Measurements from ENCODE around the gene CASS4.
A peak's percentile ranks its signal among the peaks of the same experiment; 100 is the strongest.

DNA sequence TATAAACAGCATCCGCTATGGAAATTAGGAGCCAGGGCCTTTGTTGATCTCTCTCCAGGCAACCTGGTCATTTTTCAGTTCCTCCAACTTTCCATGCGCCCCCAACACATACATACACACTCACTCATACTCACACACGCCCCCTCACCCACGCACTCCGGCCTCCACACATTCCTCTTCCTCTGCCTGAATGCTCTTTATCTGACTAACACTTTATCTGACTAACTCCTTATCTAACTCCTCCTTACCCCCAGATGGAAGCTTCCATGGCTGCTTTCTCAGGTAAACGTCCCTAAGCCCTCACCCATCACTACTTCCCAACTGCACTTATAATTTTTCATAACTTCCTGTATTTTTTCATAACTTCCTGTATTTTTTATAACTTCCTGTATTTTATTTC lies 17.4 kb downstream of the CASS4 start:
- TF ChIP-seq, protein P1, sequence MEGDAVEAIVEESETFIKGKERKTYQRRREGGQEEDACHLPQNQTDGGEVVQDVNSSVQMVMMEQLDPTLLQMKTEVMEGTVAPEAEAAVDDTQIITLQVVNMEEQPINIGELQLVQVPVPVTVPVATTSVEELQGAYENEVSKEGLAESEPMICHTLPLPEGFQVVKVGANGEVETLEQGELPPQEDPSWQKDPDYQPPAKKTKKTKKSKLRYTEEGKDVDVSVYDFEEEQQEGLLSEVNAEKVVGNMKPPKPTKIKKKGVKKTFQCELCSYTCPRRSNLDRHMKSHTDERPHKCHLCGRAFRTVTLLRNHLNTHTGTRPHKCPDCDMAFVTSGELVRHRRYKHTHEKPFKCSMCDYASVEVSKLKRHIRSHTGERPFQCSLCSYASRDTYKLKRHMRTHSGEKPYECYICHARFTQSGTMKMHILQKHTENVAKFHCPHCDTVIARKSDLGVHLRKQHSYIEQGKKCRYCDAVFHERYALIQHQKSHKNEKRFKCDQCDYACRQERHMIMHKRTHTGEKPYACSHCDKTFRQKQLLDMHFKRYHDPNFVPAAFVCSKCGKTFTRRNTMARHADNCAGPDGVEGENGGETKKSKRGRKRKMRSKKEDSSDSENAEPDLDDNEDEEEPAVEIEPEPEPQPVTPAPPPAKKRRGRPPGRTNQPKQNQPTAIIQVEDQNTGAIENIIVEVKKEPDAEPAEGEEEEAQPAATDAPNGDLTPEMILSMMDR (IDR thresholded peaks at IDR 0.05 in 2 of 3, conservative IDR thresholded peaks at IDR 0.05 in 1 of 3; ENCODE audit: insufficient read depth in 2 of 3, low read depth in 1 of 3, low read length in 3 of 3): no peak
- no peak for TF ChIP-seq POLR2A (conservative IDR thresholded peaks at IDR 0.05)
- TF ChIP-seq NFYB (IDR thresholded peaks at IDR 0.05; ENCODE audit: extremely low read depth, insufficient read length): no peak
- TF ChIP-seq MYC (IDR thresholded peaks at IDR 0.05; ENCODE audit: low read depth, low read length): peak; percentile 17; the same call in 1 of the 2 replicates
- TF ChIP-seq MYC (CRISPR knock-in tag; IDR thresholded peaks at IDR 0.05; ENCODE audit: borderline replicate concordance, low read depth): no peak
- no peak for TF ChIP-seq TAF1 (IDR thresholded peaks at IDR 0.05; ENCODE audit: control insufficient read depth, extremely low read depth, insufficient read depth, low read length, severe bottlenecking)
- no peak for TF ChIP-seq U2AF1 (optimal IDR thresholded peaks at IDR 0.05; ENCODE audit: low read depth, low read length)
- no peak for TF ChIP-seq E2F1 (CRISPR knock-in tag; IDR thresholded peaks at IDR 0.05)
- no peak for TF ChIP-seq YY1 (IDR thresholded peaks at IDR 0.05; ENCODE audit: borderline replicate concordance in 1 of 3, control insufficient read depth in 1 of 3, extremely low read depth in 1 of 3, insufficient read depth in 3 of 3, insufficient read length in 1 of 3, insufficient replicate concordance in 2 of 3, low read depth in 1 of 3, low read length in 2 of 3)
- TF ChIP-seq POLR2AphosphoS2 (IDR thresholded peaks at IDR 0.05; ENCODE audit: low read length): no peak
